GM18498 (cell line): ENCODE measurements around the gene IQCM.
A peak's percentile ranks its signal among the peaks of the same experiment; 100 is the strongest.
"Not testable (repeated sequence)": the region's sequence is repeated elsewhere in the genome, so short reads cannot be mapped to it uniquely, and the experiment has no call there.

ENCODE experiments used
- ATAC-seq: cut with Tn5 transposase; IDR thresholded peaks from one replicate; pipeline ENCODE4 v1.9.1; 2021; ENCODE audit warnings: mild to moderate bottlenecking, moderate library complexity; ENCODE audit not compliant: unreplicated experiment

IQCM gene

DNA sequence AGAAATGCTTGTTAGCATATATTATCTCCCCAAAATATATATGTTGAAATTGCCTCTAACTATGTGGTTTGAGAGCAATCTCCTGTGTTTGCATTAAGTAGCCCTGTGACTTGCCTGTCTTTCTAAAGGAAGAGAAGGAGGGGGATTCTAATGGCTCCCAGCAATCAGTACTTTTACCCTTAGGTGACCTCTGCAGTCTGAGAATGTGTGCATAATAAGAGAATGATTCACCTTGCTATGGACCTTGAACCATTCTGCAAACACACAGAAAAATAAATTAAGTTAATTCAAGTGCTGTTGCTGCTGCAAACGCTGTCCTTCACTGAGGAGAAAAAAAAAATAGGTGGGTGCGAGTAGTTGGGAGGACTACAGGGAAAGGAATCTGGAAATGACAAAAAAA is 322.2 kb downstream of the IQCM start:
- ATAC-seq, result no peak

DNA sequence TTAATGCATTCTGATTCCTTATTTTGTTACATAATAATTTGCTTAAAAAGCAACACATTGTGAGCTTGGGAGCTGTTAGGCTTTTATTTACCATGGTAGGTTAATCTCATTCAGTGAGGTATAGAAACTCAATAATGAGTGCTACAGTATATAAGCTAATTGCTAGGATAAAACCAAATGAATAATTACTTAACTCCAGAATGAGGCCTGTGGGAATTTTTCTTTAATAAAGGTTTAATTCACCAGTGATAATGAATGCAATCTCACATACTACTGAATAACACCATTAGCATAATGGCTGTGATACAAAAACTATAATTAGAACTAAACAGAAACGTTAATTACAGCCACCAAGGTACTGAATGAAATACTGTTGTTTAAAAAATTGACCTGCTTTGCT is 326.3 kb downstream of the IQCM start:
- no peak for ATAC-seq

DNA sequence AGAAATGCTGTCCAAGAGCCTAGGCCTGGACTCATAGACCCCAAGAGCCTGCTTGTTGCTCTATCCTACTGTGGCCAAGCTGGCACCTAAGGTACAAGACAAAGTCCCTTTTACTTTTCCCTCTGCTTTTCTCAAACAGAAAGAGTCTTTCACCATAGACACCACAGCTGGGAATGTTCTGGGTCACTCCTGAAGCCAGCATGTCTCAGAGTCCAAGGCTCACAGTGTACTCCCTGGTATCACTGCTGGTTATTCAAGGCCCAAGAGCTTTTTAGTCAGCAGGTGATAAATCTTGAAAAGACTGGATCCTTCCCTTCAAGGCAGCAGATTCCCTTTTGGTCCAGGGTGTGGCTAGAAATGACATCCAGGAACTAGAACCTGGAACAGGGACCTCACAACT is 328.8 kb downstream of the IQCM start:
- no peak for ATAC-seq

DNA sequence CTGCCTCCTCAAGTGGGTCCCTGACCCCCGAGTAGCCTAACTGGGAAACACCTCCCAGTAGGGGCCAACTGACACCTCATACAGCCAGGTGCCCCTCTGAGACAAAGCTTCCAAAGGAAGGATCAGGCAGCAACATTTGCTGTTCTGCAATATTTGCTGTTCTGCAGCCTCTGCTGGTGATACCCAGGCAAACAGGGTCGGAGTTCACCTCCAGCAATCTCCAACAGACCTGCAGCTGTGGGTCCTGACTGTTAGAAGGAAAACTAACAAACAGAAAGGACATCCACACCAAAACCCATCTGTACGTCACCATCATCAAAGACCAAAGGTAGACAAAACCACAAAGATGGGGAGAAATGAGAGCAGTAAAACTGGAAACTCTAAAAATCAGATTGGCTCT is 347.0 kb downstream of the IQCM start:
- ATAC-seq, result not testable (repeated sequence)

DNA sequence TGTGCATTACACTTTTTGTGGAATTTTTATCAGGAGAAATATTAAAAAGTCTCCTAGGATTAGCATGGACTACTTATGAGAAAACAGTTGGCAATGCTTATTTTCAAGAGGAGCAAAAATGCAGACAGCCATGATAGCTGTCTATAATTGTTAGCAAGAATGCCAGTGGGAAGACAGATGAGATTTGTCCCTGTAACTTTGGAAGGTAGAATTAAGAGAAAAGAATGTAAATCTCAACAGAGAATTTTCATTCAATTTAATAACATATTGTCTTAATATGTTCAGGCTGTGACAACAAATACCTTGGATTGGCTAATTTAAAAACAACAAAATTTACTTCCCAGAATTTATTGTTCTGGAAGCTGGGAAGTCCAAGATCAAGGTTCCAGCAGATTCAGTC is 349.2 kb downstream of the IQCM start:
- ATAC-seq, result no peak

DNA sequence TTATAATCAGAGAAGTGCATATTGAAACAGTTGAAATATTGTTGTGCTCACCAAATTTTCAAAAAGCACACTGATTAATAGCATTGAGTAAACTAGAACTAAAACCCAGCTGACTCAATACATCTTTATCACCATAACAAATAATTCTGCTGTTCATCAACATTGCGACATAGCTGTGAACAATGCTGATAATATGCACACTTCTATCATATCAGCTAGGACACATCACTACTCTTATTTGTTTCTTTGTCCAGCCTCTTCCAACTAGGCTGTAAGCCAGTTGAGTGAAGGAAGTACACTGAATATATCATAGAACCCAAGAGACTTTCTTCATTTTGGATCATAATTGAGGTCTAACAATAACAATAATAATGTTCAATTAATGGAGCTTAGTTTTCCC is 349.7 kb downstream of the IQCM start:
- no peak for ATAC-seq

DNA sequence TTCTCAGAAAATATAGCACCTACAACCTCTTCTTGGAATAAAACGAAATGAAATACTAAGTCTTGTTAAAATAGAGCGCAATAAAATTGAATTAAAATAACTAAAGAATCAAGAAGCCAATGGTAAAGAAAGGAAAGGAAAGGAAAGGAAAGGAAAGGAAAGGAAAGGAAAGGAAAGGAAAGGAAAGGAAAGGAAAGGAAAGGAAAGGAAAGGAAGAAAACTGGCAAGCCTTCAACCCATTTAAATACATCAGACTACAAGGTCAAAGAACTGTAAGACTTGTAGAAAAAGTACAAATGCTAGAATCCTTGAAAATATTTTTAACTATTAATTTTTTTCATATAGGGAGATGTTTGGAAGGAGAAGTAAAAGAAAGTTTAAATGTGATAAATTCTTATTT is 372.1 kb downstream of the IQCM start:
- no peak for ATAC-seq

DNA sequence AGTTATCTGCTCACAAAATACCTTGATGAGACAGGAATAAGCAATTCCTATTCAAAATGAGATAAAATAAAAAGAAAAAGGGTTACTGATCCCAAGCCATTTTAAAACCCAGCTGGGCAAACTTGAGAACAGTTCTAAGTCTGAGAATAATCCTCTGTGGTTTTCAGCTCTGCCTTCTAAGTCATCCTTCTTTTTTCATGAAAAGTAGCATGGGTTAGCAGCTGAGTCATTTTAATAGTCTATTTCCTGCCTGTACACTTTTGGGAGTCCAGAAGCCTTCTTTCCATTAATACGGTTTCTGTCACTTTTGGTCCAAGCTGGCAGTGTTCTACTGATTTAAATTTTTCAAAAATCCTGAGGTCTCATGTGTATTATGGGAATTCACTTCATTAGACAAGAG is 374.3 kb downstream of the IQCM start:
- ATAC-seq, result no peak

DNA sequence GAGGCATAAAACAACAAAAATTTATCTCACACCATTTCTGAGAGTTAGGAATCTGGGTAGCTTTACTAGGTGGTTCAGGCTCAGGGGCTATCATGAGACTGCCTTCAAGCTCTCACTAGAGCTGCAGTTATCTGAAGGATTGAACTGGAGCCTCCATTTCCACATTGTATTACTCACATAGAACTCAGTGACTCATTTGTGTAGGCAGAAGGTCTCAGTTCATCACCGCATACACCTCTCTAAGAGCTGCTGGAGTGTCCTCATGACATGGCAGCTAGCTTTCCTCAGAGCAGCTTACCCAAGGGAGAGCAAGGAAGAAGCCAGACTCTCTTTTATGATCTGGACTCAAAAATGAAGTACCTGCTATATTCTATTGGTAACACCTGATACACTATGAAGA is 389.2 kb downstream of the IQCM start:
- ATAC-seq, result no peak

DNA sequence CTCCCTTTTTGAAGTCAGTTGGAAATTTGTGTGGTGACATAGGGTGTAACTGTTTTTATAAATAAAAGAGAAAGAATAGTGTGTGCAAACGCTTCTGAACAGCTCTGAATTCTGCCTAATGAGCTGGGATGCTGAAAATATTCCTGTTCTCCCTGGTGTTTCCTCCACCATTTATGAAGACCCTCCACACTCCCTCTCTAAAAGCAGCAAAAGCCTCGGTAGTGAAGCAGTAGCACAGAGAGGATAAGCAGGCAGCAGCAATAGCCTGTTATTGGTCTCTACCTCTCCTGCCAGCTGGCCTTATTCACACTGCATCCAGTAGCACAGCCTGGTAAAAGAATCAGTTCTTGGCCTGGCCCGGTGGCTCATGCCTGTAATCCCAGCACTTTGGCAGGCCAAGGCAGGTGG is 406.1 kb downstream of the IQCM start:
- ATAC-seq, result no peak

DNA sequence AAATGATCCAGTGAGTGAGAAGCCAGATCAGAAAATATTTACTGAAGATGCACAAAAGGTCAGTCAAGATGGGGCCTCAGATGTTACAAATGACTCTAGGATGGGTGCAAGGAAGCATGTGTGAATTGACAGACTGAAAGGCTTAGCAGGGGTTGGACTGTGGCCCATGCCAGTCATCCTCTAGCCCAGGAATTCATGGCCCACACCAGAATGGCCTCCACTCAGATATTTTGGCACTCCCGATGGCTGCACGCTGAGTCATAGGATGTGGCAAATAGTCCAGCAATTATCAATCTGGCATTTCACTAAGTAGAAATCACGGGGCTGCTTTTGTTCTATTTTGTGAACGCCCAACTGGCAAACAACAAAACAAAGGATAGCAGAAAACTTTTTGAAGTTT is 406.5 kb downstream of the IQCM start:
- ATAC-seq, result no peak

DNA sequence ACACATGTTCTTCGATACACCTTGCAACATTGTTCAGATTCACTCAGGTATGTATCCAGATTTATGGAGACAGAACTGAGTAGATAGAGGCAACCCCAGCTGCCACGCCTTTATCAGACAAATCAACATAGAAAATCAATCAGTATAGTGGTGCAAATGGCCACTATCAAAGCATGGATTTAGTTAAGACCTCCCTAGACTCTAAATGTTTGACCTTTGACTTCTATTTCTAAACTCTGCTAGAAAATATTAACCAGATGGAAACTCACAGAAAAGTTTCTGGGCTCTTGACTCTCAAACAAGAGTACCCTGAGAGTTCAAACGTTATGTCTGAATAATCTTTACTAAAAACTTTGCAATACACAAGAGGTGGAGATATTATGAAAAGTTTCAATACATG is 411.5 kb downstream of the IQCM start:
- no peak for ATAC-seq

DNA sequence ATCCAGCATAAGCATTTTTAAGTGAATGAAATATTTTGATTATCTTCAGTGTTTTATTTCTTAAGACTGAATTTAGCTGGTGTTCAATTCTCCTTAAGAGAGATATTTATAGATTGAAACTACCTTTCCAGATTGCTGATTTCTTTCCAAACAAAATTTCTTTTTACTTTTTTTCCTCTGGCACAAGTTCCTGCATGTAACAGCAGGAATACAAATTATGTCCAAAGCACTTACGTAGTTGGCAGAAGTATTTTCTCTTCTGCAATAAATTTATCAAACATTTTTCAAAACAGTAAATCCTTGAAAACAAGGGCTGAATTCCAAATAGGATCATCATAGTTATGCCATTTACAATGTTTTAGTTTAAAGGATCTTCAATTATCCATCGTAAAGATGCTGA is 412.6 kb downstream of the IQCM start:
- ATAC-seq, result no peak

DNA sequence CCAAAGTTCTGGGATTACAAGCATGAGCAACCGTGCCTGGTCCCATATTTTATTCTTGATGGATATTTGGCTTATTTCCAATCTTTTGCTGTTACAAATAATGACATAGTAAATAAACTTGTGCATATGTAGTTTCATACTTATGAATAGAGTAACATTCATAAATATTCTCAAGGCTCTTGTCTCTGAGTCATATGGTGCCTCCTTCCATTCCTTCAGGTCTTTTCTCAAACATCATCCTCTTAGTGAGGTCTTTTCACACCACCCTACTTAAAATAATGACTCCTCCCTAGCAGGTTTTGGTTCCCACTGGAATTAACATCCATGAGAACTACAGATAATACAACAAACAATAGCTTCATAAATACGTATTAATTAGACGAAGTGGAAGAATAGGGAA is 416.6 kb downstream of the IQCM start:
- no peak for ATAC-seq

DNA sequence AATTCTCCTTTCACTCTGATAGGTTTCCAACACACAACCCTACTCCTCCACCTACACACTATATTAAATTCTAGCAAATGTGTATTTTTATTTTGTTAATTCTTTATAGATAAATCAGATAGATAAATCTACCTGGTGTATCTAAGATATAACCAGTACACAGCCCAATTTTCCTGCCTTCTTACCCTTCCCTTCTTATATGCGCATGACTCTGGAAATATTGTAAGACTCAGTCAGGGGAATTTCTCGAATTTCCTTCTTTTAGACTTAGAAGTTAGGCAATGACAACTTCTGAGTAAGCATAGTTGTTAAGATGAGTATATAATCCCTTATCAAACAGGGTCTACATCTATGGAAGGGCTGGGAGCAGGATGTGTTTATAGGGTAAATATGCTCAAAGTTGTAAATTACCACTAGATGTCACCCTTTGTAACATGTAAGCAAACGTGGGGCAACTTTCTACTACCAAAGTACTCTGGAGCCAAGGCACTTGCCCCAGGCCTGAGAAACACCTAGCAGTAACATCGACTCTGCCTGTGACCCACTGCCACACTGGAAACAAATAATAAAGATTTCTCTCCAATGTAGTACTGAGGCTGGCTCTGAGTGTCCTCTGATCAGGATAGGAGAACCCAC is 444.7 kb downstream of the IQCM start:
- ATAC-seq, result peak; percentile 90

DNA sequence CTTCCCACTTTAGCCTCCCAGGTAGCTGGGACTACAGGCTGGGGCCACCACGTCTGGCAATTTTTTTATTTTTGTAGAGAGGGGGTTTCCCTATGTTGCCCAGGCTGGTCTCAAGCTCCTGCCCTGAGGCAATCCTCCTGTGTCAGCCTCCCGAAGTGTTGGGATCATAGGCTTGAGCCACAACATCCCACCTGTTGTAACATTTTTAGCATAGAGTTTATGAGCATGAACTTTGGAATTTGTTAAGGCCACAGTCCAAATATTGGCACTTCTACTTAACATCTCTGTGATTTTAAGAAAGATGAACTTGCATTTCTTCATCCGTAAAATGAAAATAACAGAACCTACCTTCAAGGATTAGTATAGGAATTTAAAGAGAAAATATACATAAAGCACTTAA is 445.6 kb downstream of the IQCM start:
- ATAC-seq, result no peak

DNA sequence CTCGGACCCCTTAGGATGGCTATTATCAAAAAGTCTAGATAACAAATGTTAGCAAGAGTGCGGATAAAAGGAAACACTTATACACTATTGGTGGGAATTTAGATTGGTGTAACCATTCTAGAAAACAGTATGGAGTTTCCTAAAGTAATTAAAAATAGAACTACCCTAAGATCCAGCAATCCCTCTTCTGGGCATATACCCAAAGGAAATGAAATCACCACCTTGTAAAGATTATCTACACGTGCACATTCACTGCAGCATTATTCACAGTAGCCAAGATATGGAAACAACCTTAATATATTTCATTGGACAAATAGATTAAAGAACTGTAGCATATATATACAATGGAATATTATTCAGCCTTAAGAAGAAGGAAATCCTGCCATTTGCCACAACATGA is 462.4 kb downstream of the IQCM start:
- ATAC-seq, result no peak

DNA sequence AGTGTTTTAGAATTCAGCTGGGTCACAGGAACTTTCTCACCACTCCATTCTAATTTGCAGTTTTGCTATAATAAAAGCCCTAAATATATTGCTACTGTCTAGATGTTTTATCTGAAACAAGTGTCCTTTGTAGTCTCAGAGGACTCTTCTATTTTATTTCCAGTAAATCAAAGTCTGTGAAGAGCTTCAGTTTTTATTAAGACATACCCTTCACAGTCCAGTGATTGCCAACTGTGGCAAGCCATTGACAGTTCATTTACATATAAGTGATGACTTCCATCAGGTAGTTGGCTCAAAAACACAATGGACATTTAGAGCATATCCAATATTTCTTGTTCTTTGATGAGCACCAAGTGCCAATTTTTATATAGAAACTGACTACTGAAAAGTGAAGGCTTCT is 466.1 kb downstream of the IQCM start:
- no peak for ATAC-seq

DNA sequence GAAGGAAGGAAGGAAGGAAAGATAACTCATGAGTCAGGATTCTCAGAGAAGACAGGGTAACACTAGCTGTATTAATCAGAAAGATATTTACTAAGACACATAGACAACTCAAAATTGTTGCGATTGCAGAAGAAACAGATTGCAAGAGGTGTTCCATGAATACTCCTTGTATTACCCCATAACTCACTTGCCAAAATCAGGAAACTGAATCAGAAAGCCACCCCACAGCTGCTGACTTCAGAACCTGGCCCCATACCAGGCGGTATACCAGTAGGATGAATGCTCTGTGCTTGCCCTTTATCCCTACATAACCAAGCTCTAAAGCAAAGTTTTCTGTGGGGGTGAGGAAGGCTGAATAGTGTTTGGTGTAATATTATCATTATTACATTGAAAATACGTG is 468.5 kb downstream of the IQCM start:
- ATAC-seq, result no peak

DNA sequence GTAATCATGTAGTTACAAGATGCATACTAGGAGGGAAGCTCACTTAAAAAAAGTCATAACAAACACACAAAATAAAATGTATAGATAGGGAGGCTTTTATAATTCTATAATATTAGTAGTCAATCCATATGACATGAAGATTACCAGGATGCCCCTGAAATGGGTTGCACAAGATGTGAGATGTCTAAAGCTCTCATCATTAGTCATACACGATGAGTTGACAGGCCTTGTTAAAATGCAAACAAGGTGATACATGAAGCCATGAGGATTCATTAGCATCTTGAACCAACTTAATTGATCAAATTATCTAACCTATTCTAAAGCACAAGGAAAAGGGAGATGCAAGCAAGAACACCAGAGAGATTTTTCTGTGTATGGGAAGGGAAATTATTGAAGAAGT is 470.2 kb downstream of the IQCM start:
- ATAC-seq, result no peak

DNA sequence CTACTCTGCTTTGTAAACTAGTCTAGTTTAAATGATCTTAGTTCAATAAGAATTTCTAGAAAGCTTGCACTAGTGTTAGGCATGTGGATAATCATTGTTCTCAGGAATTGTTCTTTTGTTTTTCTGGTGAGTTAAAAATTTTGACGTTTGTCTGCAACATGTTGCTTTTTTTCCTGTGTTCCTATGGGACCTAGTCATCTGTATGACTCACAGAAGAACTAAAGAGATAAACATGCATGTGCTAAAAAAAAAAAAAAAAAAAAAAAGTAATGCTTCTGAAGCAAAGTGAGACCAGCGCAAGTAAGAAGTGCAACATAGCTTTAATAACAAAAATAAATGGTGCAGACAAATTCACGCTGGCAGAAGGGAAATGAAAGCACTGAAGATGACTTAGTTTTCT is 471.2 kb downstream of the IQCM start:
- no peak for ATAC-seq

DNA sequence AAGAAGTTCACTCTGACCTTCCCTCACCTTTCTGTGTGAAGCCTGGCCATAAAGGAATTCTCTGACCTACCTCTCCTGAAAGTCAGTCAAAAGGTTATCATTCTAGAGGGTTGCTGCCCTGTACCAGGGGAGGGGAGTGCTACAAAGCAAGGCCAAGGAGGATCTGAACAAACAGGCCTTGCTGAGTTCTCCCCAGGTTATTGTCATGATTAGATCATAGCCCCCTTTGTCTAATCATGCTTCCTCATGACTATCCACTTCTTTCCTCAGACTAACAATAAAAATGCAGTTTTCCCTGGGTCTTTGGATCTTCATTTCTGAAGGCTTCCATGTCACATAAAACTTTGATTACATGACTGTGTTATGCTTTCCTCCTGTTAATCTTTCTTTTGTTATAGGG is 472.0 kb downstream of the IQCM start:
- no peak for ATAC-seq

DNA sequence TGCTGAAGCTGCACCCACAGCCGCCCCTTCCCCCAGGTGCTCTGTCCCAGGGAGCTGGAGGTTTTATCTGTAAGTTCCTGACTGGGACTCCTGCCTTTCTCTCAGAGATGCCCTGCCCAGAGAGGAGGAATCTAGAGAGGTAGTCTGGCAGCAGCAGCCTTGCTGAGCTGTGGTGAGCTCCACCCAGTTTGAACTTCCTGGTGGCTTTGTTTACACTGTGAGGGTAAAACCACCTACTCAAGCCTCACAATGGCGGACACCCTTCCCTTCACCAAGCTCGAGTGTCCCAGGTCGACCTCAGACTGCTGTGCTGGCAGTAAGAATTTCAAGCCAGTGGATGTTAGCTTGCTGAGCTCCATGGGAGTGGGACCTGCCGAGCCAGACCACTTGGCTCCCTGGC is 474.5 kb downstream of the IQCM start:
- not testable (repeated sequence) for ATAC-seq

DNA sequence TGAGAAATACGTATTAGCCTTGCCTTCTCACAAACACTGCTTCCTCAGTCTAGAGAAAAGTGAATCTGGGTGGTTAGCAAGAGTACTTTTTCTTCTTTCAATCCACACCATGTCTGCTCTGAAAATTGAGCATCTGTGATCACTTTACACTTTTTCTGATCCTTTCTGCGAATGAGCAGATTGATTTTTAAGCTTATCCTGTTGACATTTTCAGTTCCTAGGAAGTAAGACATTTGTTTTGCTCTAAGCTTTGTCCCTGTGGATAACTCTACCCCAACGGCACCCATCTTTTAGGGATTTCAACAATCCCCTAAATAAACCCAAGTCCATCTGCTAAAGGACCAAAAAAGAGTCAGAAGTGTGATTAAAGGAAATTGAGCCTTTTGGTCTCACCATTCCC is 487.5 kb downstream of the IQCM start:
- ATAC-seq, result no peak
